Endodermal cell (in vitro differentiated cells): ENCODE data around the gene PRUNE1. TPM values are rescaled to one million over a fixed set of nuclear protein-coding genes. Genes with fewer than 3 reads are reported as not detected.
A peak's percentile ranks its signal among the peaks of the same experiment; 100 is the strongest.

Source experiments
- DNase-seq: peaks from one replicate; pipeline ENCODE4 v3.0.0-alpha.2; 2017
- H3K27ac ChIP-seq: 2 replicates; pipeline ENCODE4 v1.5.1; 2013; ENCODE audit warnings: mild to moderate bottlenecking, low read depth, low read length, moderate library complexity
- H3K27me3 ChIP-seq: 2 replicates; pipeline ENCODE4 v1.6.1; 2013; ENCODE audit warnings: mild to moderate bottlenecking, low read length, moderate library complexity; ENCODE audit not compliant: insufficient read depth, control insufficient read depth, poor library complexity, severe bottlenecking
- H3K36me3 ChIP-seq: 2 replicates; pipeline ENCODE4 v1.7.0; 2013; ENCODE audit warnings: mild to moderate bottlenecking, low read length, moderate library complexity; ENCODE audit not compliant: control insufficient read depth, insufficient read depth
- H3K4me1 ChIP-seq: one replicate; pipeline ENCODE4 v1.7.0; 2013; ENCODE audit warnings: low read length; ENCODE audit not compliant: control insufficient read depth, insufficient read depth
- H3K4me3 ChIP-seq: 2 replicates; pipeline ENCODE4 v1.5.1; 2013; ENCODE audit warnings: mild to moderate bottlenecking, low read length, moderate library complexity
- H3K9ac ChIP-seq: 2 replicates; pipeline ENCODE4 v1.6.1; 2013; ENCODE audit warnings: mild to moderate bottlenecking, low read length, moderate library complexity; ENCODE audit not compliant: poor library complexity, severe bottlenecking; ENCODE audit errors: extremely low read depth
- H3K9me3 ChIP-seq: 2 replicates; pipeline ENCODE4 v1.6.1; 2013; ENCODE audit warnings: mild to moderate bottlenecking, low read length, moderate library complexity; ENCODE audit not compliant: control insufficient read depth
- H3K27ac Mint-ChIP-seq: 2 replicates; pipeline ENCODE4 v1.8.0; 2020; ENCODE audit warnings: mixed read lengths
- H3K27me3 Mint-ChIP-seq: 2 replicates; pipeline ENCODE4 v1.8.0; 2021; ENCODE audit warnings: mild to moderate bottlenecking, mixed read lengths; ENCODE audit not compliant: insufficient read depth
- H3K36me3 Mint-ChIP-seq: 2 replicates; pipeline ENCODE4 v1.8.0; 2020; ENCODE audit warnings: low read depth, mixed read lengths
- H3K4me1 Mint-ChIP-seq: 2 replicates; pipeline ENCODE4 v1.8.0; 2020; ENCODE audit warnings: mixed read lengths
- H3K4me3 Mint-ChIP-seq: 2 replicates; pipeline ENCODE4 v1.8.0; 2020; ENCODE audit warnings: mild to moderate bottlenecking, moderate library complexity, mixed read lengths
- H3K9me3 Mint-ChIP-seq: 2 replicates; pipeline ENCODE4 v1.8.0; 2020; ENCODE audit warnings: mild to moderate bottlenecking, mixed read lengths
- WGBS, 2 experiments: methylation state at CpG; one replicate each; pipeline versions ENCODE4 v1.1.5 to v1.1.7; 2013; ENCODE audit warnings: missing lambda C conversion rate in 2 of 2, mixed read lengths in 1 of 2; ENCODE audit not compliant: insufficient coverage in 1 of 2, insufficient read length in 1 of 2; 5-methylcytosine and 5-hydroxymethylcytosine counted together
- total RNA-seq, 2 donors: library from RNA; stranded (reverse); fragmentation: NEBNext Ultra II Directional in 1 of 2; extraction: Animal tissue kit (Norgen Biotek cat#: 25700) in 1 of 2; gene quantifications; 2 replicates in 1 of 2; 3 replicates in 1 of 2; pipeline ENCODE4 v1.2.1, GENCODE V29; 2021
- TF ChIP-seq, protein P1 (sequence below): fragments of 200-600 bp; sonication (generic); conservative IDR thresholded peaks from 2 replicates; pipeline ENCODE4 v1.5.0; 2021; ENCODE audit warnings: antibody characterized with exemption, mild to moderate bottlenecking

Gene PRUNE1
- total RNA-seq, 2 donors from 2014 or later: 23.8 to 29.3 TPM

GRCh38 chr1:150969626-150970025 lies 38.6 kb upstream of the PRUNE1 start:
- WGBS, 2 experiments: 93 to 96% methylated on average over 3 of the region's 3 CpGs
- TF ChIP-seq, protein P1, sequence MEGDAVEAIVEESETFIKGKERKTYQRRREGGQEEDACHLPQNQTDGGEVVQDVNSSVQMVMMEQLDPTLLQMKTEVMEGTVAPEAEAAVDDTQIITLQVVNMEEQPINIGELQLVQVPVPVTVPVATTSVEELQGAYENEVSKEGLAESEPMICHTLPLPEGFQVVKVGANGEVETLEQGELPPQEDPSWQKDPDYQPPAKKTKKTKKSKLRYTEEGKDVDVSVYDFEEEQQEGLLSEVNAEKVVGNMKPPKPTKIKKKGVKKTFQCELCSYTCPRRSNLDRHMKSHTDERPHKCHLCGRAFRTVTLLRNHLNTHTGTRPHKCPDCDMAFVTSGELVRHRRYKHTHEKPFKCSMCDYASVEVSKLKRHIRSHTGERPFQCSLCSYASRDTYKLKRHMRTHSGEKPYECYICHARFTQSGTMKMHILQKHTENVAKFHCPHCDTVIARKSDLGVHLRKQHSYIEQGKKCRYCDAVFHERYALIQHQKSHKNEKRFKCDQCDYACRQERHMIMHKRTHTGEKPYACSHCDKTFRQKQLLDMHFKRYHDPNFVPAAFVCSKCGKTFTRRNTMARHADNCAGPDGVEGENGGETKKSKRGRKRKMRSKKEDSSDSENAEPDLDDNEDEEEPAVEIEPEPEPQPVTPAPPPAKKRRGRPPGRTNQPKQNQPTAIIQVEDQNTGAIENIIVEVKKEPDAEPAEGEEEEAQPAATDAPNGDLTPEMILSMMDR: no peak
- Mint-ChIP-seq H3K27me3 (no peaks in the 10 kb centered on the region), H3K27ac (no peak overlapping the region), H3K4me1 (peaks cover 33% of the 10 kb centered on the region), H3K36me3 (peaks cover 41% of the 10 kb centered on the region), H3K4me3 (no peak overlapping the region), H3K9me3 (no peaks in the 10 kb centered on the region)
- no peak overlapping the region for H3K27ac ChIP-seq
- H3K9me3 ChIP-seq: no peaks in the 10 kb centered on the region
- H3K4me1 ChIP-seq: peaks cover 14% of the 10 kb centered on the region
- H3K9ac ChIP-seq: no peak overlapping the region
- no peaks in the 10 kb centered on the region for H3K27me3 ChIP-seq
- H3K36me3 ChIP-seq: peaks cover 44% of the 10 kb centered on the region
- no peak for DNase-seq
- H3K4me3 ChIP-seq: no peak overlapping the region

- Histone ChIP-seq H3K27ac (peak overlapping the region; percentile 25), H3K36me3 (peaks cover 32% of the 10 kb centered on the region), H3K4me3 (peak overlapping the region; percentile 81), H3K27me3 (no peaks in the 10 kb centered on the region), H3K9me3 (no peaks in the 10 kb centered on the region), H3K9ac (no peak overlapping the region), H3K4me1 (peaks cover 14% of the 10 kb centered on the region)
- Mint-ChIP-seq H3K4me3 (peak overlapping the region; percentile 75), H3K36me3 (peaks cover 30% of the 10 kb centered on the region), H3K27me3 (no peaks in the 10 kb centered on the region), H3K4me1 (peaks cover 35% of the 10 kb centered on the region), H3K27ac (peak overlapping the region; percentile 89), H3K9me3 (no peaks in the 10 kb centered on the region)
- TF ChIP-seq, protein P1: no peak
- peak; percentile 64 for DNase-seq
- WGBS, 2 experiments: 42 to 65% methylated on average over 5 to 11 of the region's 11 CpGs
Observed at GRCh38 chr1:150970808-150971582, 37.3 kb upstream of the PRUNE1 start.

DNA sequence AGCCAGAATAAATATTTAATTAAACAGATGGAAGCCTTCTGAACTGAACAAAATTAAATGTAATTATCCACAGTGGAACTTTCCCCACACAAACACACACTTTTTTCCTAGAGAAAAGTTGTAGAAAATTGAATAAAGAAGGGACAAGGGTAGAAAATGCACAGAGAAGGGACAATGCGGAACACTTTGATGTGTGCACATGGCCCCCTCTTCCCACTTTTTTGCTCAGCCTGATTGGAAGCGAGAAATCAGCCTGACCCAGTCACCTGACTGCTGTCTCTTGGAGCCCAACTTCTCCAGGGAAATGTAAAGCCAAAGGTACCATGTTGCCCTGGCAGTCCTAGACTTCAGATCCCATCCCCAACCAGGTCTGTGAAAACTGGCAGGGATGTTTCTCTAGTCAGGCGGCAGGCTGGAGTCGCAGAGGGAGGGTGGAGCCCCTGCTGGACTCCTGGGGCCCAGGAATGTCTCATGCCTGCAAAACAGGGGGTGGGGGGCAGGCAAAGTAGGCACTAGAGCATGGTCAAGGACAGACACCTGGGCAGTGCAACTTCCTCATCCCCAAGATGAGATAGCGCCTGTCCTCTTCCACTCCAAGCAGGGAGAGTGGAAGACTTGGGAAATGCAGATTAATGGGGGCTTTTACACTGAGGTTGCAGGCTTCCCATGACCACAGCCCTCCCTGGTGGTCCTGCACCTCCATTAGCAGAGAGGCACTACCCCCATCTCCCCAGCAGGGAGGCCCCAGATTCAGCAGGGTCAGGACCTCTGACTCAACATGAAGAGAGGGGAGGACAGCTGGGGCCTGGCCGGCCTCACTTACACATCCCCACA lies 36.4 kb upstream of the PRUNE1 start:
- H3K36me3 ChIP-seq: peaks cover 24% of the 10 kb centered on the region
- Mint-ChIP-seq H3K36me3 (peaks cover 22% of the 10 kb centered on the region), H3K27me3 (no peaks in the 10 kb centered on the region), H3K27ac (peak overlapping the region; percentile 89), H3K4me3 (peak overlapping the region; percentile 75), H3K9me3 (no peaks in the 10 kb centered on the region), H3K4me1 (peaks cover 40% of the 10 kb centered on the region)
- peaks cover 14% of the 10 kb centered on the region for H3K4me1 ChIP-seq
- peak overlapping the region; percentile 81 for H3K4me3 ChIP-seq
- H3K9me3 ChIP-seq: no peaks in the 10 kb centered on the region
- 40 to 42% methylated on average over 3 to 6 of the region's 6 CpGs for WGBS, 2 experiments
- peak; percentile 81 for DNase-seq
- TF ChIP-seq, protein P1: peak; percentile 47
- no peak overlapping the region for H3K9ac ChIP-seq
- H3K27ac ChIP-seq: peak overlapping the region; percentile 25
- no peaks in the 10 kb centered on the region for H3K27me3 ChIP-seq
